Measurements from ENCODE around the gene ANTXR2.

GRCh38 chr4:79996851-79997250 is 76.2 kb downstream of the ANTXR2 start:
- TF ChIP-seq, protein P1, sequence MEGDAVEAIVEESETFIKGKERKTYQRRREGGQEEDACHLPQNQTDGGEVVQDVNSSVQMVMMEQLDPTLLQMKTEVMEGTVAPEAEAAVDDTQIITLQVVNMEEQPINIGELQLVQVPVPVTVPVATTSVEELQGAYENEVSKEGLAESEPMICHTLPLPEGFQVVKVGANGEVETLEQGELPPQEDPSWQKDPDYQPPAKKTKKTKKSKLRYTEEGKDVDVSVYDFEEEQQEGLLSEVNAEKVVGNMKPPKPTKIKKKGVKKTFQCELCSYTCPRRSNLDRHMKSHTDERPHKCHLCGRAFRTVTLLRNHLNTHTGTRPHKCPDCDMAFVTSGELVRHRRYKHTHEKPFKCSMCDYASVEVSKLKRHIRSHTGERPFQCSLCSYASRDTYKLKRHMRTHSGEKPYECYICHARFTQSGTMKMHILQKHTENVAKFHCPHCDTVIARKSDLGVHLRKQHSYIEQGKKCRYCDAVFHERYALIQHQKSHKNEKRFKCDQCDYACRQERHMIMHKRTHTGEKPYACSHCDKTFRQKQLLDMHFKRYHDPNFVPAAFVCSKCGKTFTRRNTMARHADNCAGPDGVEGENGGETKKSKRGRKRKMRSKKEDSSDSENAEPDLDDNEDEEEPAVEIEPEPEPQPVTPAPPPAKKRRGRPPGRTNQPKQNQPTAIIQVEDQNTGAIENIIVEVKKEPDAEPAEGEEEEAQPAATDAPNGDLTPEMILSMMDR (conservative IDR thresholded peaks at IDR 0.05; ENCODE audit: low read depth, low read length), result no peak
- no peak for TF ChIP-seq EZH2 (IDR thresholded peaks at IDR 0.05; ENCODE audit: borderline replicate concordance, low read depth, low read length, poor library complexity, severe bottlenecking)
